Suprapubic skin (tissue), 4 donors: Measurements from ENCODE around the gene ELMO1. TPM values are rescaled to one million over a fixed set of nuclear protein-coding genes. Genes with fewer than 3 reads are reported as not detected.
A peak's percentile ranks its signal among the peaks of the same experiment; 100 is the strongest.

ENCODE experiments used
- DNase-seq, 2 donors: peaks; one replicate each; pipeline ENCODE4 v3.0.0-alpha.2; 2019; ENCODE audit warnings: low spot score in 2 of 2
- H3K27ac ChIP-seq: fragments of 200-600 bp; sonication (generic); one replicate; pipeline ENCODE4 v1.5.1; 2019
- H3K27me3 ChIP-seq: fragments of 200-600 bp; sonication (generic); one replicate; pipeline ENCODE4 v1.5.1; 2019
- H3K36me3 ChIP-seq: fragments of 200-600 bp; sonication (generic); one replicate; pipeline ENCODE4 v1.5.1; 2019
- H3K4me1 ChIP-seq: fragments of 200-600 bp; sonication (generic); one replicate; pipeline ENCODE4 v1.5.1; 2019
- H3K4me3 ChIP-seq: fragments of 200-600 bp; sonication (generic); one replicate; pipeline ENCODE4 v1.5.1; 2019; ENCODE audit warnings: mild to moderate bottlenecking
- H3K9me3 ChIP-seq: fragments of 200-600 bp; sonication (generic); one replicate; pipeline ENCODE4 v1.5.1; 2019
- EP300 ChIP-seq: sonication (generic); formaldehyde crosslinking; IDR thresholded peaks from one replicate; pipeline ENCODE4 v1.6.1; 2017; ENCODE audit warnings: antibody characterized with exemption
- POLR2A ChIP-seq, 2 donors: fragments of 450-650 bp; IDR thresholded peaks; one replicate each; pipeline ENCODE4 v1.6.1; 2017; ENCODE audit warnings: antibody characterized with exemption in 2 of 2, mild to moderate bottlenecking in 2 of 2, moderate library complexity in 2 of 2
- POLR2AphosphoS5 ChIP-seq, 3 donors: sonication (generic); formaldehyde crosslinking; IDR thresholded peaks; one replicate each; pipeline ENCODE4 v1.6.1; 2017; ENCODE audit warnings: antibody characterized with exemption in 3 of 3
- WGBS: methylation state at CpG from one replicate; pipeline ENCODE4 v1.1.5; 2018; 5-methylcytosine and 5-hydroxymethylcytosine counted together
- total RNA-seq, 4 donors: library from RNA; depleted of rRNA; stranded (reverse); fragments of >200 nt; gene quantifications; one replicate each; pipeline ENCODE4 v1.1.0, GENCODE V29; 2016
- TF ChIP-seq, protein P1 (sequence below), 2 donors: fragments of 200-600 bp in 1 of 2; fragments of 450-650 bp in 1 of 2; sonication (generic) in 1 of 2; IDR thresholded peaks; one replicate each; pipeline ENCODE4 v1.5.1; 2016 to 2019; ENCODE audit warnings: antibody characterized with exemption in 2 of 2, mild to moderate bottlenecking in 1 of 2, moderate library complexity in 1 of 2

The ELMO1 gene
- total RNA-seq, 4 donors from 2014 or later = 9.8 to 49.6 (median 22.2) TPM

DNA sequence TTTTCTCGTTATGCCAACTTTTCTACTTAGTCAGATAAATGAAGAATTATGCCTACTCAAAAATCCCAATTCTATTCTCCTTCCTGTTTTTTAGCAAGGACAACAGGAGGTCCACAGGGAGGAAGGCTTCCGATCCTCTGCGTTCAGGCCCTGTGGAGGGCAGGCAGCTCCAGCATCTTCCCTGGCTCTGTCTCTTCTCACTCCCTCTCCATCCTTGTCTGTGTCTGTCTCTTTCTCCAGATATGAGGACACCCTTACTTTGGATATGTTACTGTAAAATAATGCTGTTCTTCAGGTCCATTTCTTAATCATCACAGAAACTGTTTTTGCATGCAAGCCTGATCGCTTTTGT is 166.6 kb downstream of the ELMO1 start:
- DNase-seq = no peak
- no peaks in the 10 kb centered on the region for H3K9me3 ChIP-seq
- H3K36me3 ChIP-seq = no peaks in the 10 kb centered on the region
- H3K27ac ChIP-seq = peak overlapping the region; percentile 4
- 59% methylated on average over 4 of the region's 4 CpGs for WGBS
- no peaks in the 10 kb centered on the region for H3K27me3 ChIP-seq
- H3K4me1 ChIP-seq = peaks cover 52% of the 10 kb centered on the region
- no peak overlapping the region for H3K4me3 ChIP-seq
- TF ChIP-seq POLR2AphosphoS5 (IDR thresholded peaks at IDR 0.05) (no peak), EP300 (no peak), POLR2A (IDR thresholded peaks at IDR 0.05) (no peak)
- TF ChIP-seq, protein P1, sequence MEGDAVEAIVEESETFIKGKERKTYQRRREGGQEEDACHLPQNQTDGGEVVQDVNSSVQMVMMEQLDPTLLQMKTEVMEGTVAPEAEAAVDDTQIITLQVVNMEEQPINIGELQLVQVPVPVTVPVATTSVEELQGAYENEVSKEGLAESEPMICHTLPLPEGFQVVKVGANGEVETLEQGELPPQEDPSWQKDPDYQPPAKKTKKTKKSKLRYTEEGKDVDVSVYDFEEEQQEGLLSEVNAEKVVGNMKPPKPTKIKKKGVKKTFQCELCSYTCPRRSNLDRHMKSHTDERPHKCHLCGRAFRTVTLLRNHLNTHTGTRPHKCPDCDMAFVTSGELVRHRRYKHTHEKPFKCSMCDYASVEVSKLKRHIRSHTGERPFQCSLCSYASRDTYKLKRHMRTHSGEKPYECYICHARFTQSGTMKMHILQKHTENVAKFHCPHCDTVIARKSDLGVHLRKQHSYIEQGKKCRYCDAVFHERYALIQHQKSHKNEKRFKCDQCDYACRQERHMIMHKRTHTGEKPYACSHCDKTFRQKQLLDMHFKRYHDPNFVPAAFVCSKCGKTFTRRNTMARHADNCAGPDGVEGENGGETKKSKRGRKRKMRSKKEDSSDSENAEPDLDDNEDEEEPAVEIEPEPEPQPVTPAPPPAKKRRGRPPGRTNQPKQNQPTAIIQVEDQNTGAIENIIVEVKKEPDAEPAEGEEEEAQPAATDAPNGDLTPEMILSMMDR (IDR thresholded peaks at IDR 0.05) = no peak

DNA sequence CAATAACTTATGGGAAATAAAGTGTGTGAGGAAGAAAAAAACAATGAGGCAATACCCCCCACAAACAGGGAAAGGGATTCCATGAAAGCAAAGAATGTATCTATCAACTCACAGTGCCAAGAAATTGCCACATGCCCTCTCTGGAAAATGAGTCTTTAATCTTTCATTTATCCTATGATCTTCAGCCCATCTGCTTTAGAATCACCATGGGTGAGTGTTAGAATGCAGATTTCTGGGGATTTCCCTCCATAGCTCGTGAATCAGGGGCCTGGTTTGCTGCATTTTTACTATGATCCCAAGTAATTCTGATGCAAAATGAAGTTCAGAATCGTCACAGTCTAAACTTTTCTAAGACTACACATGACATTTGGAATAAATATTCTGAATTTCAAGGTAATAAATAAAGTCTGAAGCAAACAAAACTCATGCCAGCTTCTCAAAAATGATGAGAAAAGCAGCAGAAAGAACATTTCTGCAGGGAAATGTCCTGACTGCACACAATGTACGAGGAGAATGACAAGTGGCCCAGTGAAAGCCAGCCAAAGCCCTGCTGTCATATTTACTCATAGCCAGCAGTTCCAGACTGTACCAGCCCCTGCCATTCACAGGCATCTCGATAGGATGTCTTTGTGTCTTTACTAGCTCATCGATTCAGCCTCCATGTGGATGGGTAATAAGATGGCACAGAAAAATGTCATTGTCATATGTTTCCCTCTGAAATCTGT is 167.1 kb downstream of the ELMO1 start:
- TF ChIP-seq POLR2A (IDR thresholded peaks at IDR 0.05) (no peak), POLR2AphosphoS5 (IDR thresholded peaks at IDR 0.05) (no peak), EP300 (no peak)
- TF ChIP-seq, protein P1 (IDR thresholded peaks at IDR 0.05) = no peak
- no peaks in the 10 kb centered on the region for H3K36me3 ChIP-seq

DNA sequence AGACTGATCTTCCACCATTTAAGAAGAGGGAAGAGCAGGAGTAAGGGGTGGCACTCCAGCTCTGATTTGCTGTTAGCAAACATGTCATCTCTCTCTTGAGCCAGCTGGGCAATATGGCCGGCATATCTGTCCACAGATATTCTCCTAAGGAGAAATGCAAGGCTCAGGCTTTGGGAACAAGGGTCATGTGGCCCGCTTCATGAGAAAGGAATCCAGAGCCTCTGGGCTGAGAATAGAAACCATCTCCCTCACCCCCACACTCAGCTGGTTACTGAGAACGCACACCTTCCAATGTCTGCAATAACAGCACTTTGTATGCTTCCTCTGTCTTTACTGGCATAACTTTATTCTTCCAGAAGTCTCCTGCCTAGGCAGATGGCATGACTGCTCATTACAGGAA is 171.2 kb downstream of the ELMO1 start:
- H3K27me3 ChIP-seq = no peaks in the 10 kb centered on the region
- WGBS = 95% methylated on average over 3 of the region's 3 CpGs
- no peak overlapping the region for H3K4me3 ChIP-seq
- DNase-seq = no peak
- no peak overlapping the region for H3K27ac ChIP-seq
- H3K36me3 ChIP-seq = no peaks in the 10 kb centered on the region
- H3K9me3 ChIP-seq = no peaks in the 10 kb centered on the region
- TF ChIP-seq POLR2AphosphoS5 (IDR thresholded peaks at IDR 0.05) (no peak), POLR2A (IDR thresholded peaks at IDR 0.05) (no peak), EP300 (no peak)
- TF ChIP-seq, protein P1 (IDR thresholded peaks at IDR 0.05) = no peak
- H3K4me1 ChIP-seq = peaks cover 12% of the 10 kb centered on the region

More for the DNA sequence above, 167.1 kb downstream of the ELMO1 start:
- DNase-seq = no peak
- Histone ChIP-seq H3K27me3 (no peaks in the 10 kb centered on the region), H3K4me1 (peaks cover 48% of the 10 kb centered on the region), H3K27ac (peak overlapping the region; percentile 4), H3K9me3 (no peaks in the 10 kb centered on the region), H3K4me3 (no peak overlapping the region)
- WGBS = 49% methylated on average over 5 of the region's 5 CpGs

DNA sequence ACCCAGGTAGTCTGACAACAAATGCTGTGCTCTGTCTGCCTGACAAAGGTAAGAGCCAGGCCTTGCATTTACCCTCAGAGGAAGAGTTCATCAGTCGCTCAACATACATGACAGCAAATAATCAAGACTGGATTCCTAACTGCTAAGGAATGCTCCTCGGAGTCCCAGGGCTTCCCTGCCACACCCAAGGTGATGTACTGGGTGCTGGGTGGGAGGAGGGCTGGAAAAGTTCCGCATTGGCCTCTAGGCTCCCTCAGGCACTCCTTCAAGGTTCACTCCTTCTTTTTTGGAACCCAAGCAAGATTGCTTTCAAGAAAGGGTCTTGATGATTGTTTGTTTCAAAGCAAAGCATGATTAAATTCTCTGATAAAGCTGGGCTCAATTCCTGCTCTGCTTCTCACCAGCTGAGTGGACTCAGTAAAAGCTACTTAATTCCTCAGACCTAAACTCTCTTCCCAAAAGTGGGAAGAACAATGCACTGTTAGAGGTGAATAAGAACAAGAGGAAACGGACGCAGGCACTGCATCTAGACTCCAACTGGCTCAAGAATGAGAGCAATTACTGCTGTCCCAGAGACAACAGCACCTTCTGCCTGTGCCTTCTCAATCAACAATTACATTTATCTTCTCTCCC is 173.5 kb downstream of the ELMO1 start:
- WGBS = 51% methylated on average over 5 of the region's 5 CpGs
- no peak for TF ChIP-seq POLR2AphosphoS5 (IDR thresholded peaks at IDR 0.05)
- TF ChIP-seq EP300 = no peak
- TF ChIP-seq, protein P1 (IDR thresholded peaks at IDR 0.05) = no peak
- TF ChIP-seq POLR2A (IDR thresholded peaks at IDR 0.05) = no peak
- H3K4me3 ChIP-seq = no peak overlapping the region
- no peak overlapping the region for H3K27ac ChIP-seq
- no peaks in the 10 kb centered on the region for H3K36me3 ChIP-seq
- no peaks in the 10 kb centered on the region for H3K27me3 ChIP-seq
- no peaks in the 10 kb centered on the region for H3K9me3 ChIP-seq
- no peak for DNase-seq
- no peaks in the 10 kb centered on the region for H3K4me1 ChIP-seq

DNA sequence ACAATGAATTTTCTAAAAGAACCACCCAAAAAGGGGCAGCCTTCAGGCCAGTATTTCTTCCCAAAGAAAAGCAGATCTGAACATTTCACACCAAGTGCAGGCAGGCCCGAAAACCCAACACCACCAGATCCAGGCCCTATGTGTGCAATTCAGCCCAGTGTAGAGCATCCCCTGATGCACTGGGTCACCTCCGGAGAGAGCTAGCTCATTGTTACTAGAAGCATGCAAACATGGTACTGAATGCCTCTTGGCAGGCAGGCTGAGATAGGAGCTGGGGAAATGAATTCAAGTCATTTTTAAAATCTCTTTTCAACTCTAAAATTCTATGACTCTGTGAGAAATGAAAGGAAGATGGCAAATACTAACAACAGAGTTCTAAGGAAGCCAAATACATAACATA is 174.8 kb downstream of the ELMO1 start:
- H3K9me3 ChIP-seq = no peaks in the 10 kb centered on the region
- H3K4me1 ChIP-seq = no peaks in the 10 kb centered on the region
- 92% methylated on average over 2 of the region's 2 CpGs for WGBS
- no peaks in the 10 kb centered on the region for H3K36me3 ChIP-seq
- no peaks in the 10 kb centered on the region for H3K27me3 ChIP-seq
- TF ChIP-seq EP300 (no peak), POLR2A (IDR thresholded peaks at IDR 0.05) (no peak), POLR2AphosphoS5 (IDR thresholded peaks at IDR 0.05) (no peak)
- TF ChIP-seq, protein P1 (IDR thresholded peaks at IDR 0.05) = no peak
- no peak for DNase-seq
- no peak overlapping the region for H3K27ac ChIP-seq
- H3K4me3 ChIP-seq = no peak overlapping the region
